Mesendoderm (in vitro differentiated cells): ENCODE results near the gene GMEB2.

Experiments
- DNase-seq: peaks from one replicate; pipeline ENCODE4 v3.0.0; 2013
- H2AK5ac ChIP-seq: 2 replicates; pipeline ENCODE4 v1.6.1; 2013; ENCODE audit warnings: low read length, inconsistent platforms
- H2BK120ac ChIP-seq: 2 replicates; pipeline ENCODE4 v1.6.1; 2013; ENCODE audit warnings: low read depth, mild to moderate bottlenecking, low read length, moderate library complexity, mixed read lengths
- H2BK15ac ChIP-seq: replicated peaks from 2 replicates; pipeline ENCODE4 v1.6.1; 2013; ENCODE audit warnings: low read depth, mild to moderate bottlenecking, moderate library complexity
- H2BK5ac ChIP-seq: 2 replicates; pipeline ENCODE4 v1.6.1; 2013; ENCODE audit warnings: low read length, inconsistent platforms
- H3K18ac ChIP-seq: 2 replicates; pipeline ENCODE4 v1.6.1; 2013; ENCODE audit warnings: mild to moderate bottlenecking, low read length, mixed read lengths
- H3K23ac ChIP-seq: one replicate; pipeline ENCODE4 v1.6.1; 2013; ENCODE audit warnings: low read length
- H3K27ac ChIP-seq: 2 replicates; pipeline ENCODE4 v1.5.1; 2013; ENCODE audit warnings: low read depth, mild to moderate bottlenecking, inconsistent platforms, low read length, moderate library complexity
- H3K27me3 ChIP-seq: 2 replicates; pipeline ENCODE4 v1.6.1; 2013; ENCODE audit warnings: low read length, control low read depth, mild to moderate bottlenecking, inconsistent platforms; ENCODE audit not compliant: insufficient read depth, poor library complexity
- H3K36me3 ChIP-seq: 2 replicates; pipeline ENCODE4 v1.6.1; 2013; ENCODE audit warnings: low read length, inconsistent platforms; ENCODE audit not compliant: control insufficient read depth, insufficient read depth
- H3K4ac ChIP-seq: one replicate; pipeline ENCODE4 v1.6.1; 2013; ENCODE audit warnings: low read depth, mild to moderate bottlenecking, low read length, moderate library complexity
- H3K4me1 ChIP-seq: 2 replicates; pipeline ENCODE4 v1.6.1; 2013; ENCODE audit warnings: low read depth, low read length, inconsistent platforms; ENCODE audit not compliant: control insufficient read depth
- H3K4me2 ChIP-seq: 2 replicates; pipeline ENCODE4 v1.6.1; 2013; ENCODE audit warnings: low read length
- H3K4me3 ChIP-seq: 2 replicates; pipeline ENCODE4 v1.5.1; 2013; ENCODE audit warnings: mild to moderate bottlenecking, low read length
- H3K56ac ChIP-seq: one replicate; pipeline ENCODE4 v1.6.1; 2013; ENCODE audit warnings: low read length
- H3K79me1 ChIP-seq: 2 replicates; pipeline ENCODE4 v1.6.1; 2013; ENCODE audit warnings: low read length, inconsistent platforms
- H3K79me2 ChIP-seq: 2 replicates; pipeline ENCODE4 v1.6.1; 2013; ENCODE audit warnings: mild to moderate bottlenecking, low read length; ENCODE audit not compliant: control insufficient read depth, insufficient read depth
- H3K9ac ChIP-seq: 2 replicates; pipeline ENCODE4 v1.6.1; 2013; ENCODE audit warnings: low read length, inconsistent platforms
- H4K5ac ChIP-seq: one replicate; pipeline ENCODE4 v1.6.1; 2013; ENCODE audit warnings: low read length
- H4K8ac ChIP-seq: one replicate; pipeline ENCODE4 v1.6.1; 2013; ENCODE audit warnings: low read depth, mild to moderate bottlenecking, control low read depth, low read length, moderate library complexity
- WGBS: extraction: QIAGEN DNeasy Blood & Tissue Kit; methylation state at CpG from one replicate; pipeline ENCODE4 v1.1.7; 2013; ENCODE audit warnings: low lambda C conversion rate, missing lambda C conversion rate; ENCODE audit not compliant: insufficient coverage; ENCODE audit errors: extremely low coverage; 5-methylcytosine and 5-hydroxymethylcytosine counted together

Gene GMEB2

GRCh38 chr20:63590218-63591146 is 36.4 kb downstream of the GMEB2 start:
- DNase-seq = no peak
- no peak overlapping the region for H3K27ac ChIP-seq
- H3K18ac ChIP-seq = no peak overlapping the region
- H3K79me1 ChIP-seq = no peaks in the 10 kb centered on the region
- no peak overlapping the region for H3K23ac ChIP-seq
- H3K4me2 ChIP-seq = no peak overlapping the region
- WGBS = no CpG with 5 or more reads among the region's 52 CpGs
- no peak overlapping the region for H2BK120ac ChIP-seq
- no peak overlapping the region for H3K56ac ChIP-seq
- peaks cover 2% of the 10 kb centered on the region for H3K36me3 ChIP-seq
- H3K27me3 ChIP-seq = no peaks in the 10 kb centered on the region
- no peak overlapping the region for H2BK15ac ChIP-seq
- no peak overlapping the region for H2AK5ac ChIP-seq
- no peaks in the 10 kb centered on the region for H3K79me2 ChIP-seq
- H3K4me1 ChIP-seq = no peaks in the 10 kb centered on the region
- H3K9ac ChIP-seq = no peak overlapping the region
- H2BK5ac ChIP-seq = no peak overlapping the region
- H4K8ac ChIP-seq = no peak overlapping the region
- no peak overlapping the region for H4K5ac ChIP-seq
- no peak overlapping the region for H3K4ac ChIP-seq
- no peak overlapping the region for H3K4me3 ChIP-seq

GRCh38 chr20:63589261-63590217 is 37.4 kb downstream of the GMEB2 start:
- Histone ChIP-seq H2BK15ac (no peak overlapping the region), H3K4me2 (no peak overlapping the region), H4K8ac (no peak overlapping the region), H3K36me3 (peaks cover 2% of the 10 kb centered on the region), H3K79me2 (no peaks in the 10 kb centered on the region), H3K27ac (no peak overlapping the region), H3K18ac (no peak overlapping the region), H2AK5ac (no peak overlapping the region), H3K4ac (no peak overlapping the region), H2BK5ac (no peak overlapping the region), H3K9ac (no peak overlapping the region), H3K56ac (no peak overlapping the region), H3K4me1 (no peaks in the 10 kb centered on the region), H2BK120ac (no peak overlapping the region), H3K4me3 (no peak overlapping the region), H3K27me3 (no peaks in the 10 kb centered on the region), H3K23ac (no peak overlapping the region), H4K5ac (no peak overlapping the region), H3K79me1 (no peaks in the 10 kb centered on the region)
- no CpG with 5 or more reads among the region's 38 CpGs for WGBS
- DNase-seq = no peak

GRCh38 chr20:63588641-63589041 is 38.3 kb downstream of the GMEB2 start:
- DNase-seq = no peak
- Histone ChIP-seq H3K56ac (no peak overlapping the region), H3K4me2 (no peak overlapping the region), H4K8ac (no peak overlapping the region), H2AK5ac (no peak overlapping the region), H2BK120ac (no peak overlapping the region), H3K79me2 (no peaks in the 10 kb centered on the region), H3K27me3 (no peaks in the 10 kb centered on the region), H3K36me3 (peaks cover 2% of the 10 kb centered on the region), H2BK5ac (no peak overlapping the region), H3K18ac (no peak overlapping the region), H3K4ac (no peak overlapping the region), H3K23ac (no peak overlapping the region), H2BK15ac (no peak overlapping the region), H3K4me3 (no peak overlapping the region), H3K9ac (no peak overlapping the region), H4K5ac (no peak overlapping the region), H3K27ac (no peak overlapping the region), H3K79me1 (no peaks in the 10 kb centered on the region), H3K4me1 (no peaks in the 10 kb centered on the region)
- no CpG with 5 or more reads among the region's 11 CpGs for WGBS

- no peak overlapping the region for H3K18ac ChIP-seq
- no peak overlapping the region for H3K4ac ChIP-seq
- H3K36me3 ChIP-seq = peaks cover 2% of the 10 kb centered on the region
- no peak overlapping the region for H2BK120ac ChIP-seq
- H3K56ac ChIP-seq = no peak overlapping the region
- no peak overlapping the region for H2BK15ac ChIP-seq
- no peak overlapping the region for H2AK5ac ChIP-seq
- no peak overlapping the region for H3K27ac ChIP-seq
- H3K4me2 ChIP-seq = no peak overlapping the region
- no peaks in the 10 kb centered on the region for H3K79me1 ChIP-seq
- no peaks in the 10 kb centered on the region for H3K27me3 ChIP-seq
- no peak overlapping the region for H3K23ac ChIP-seq
- no peak overlapping the region for H4K5ac ChIP-seq
- no peak for DNase-seq
- H3K9ac ChIP-seq = no peak overlapping the region
- H3K79me2 ChIP-seq = no peaks in the 10 kb centered on the region
- H3K4me1 ChIP-seq = no peaks in the 10 kb centered on the region
- H2BK5ac ChIP-seq = no peak overlapping the region
- no CpG with 5 or more reads among the region's 19 CpGs for WGBS
- H4K8ac ChIP-seq = no peak overlapping the region
- no peak overlapping the region for H3K4me3 ChIP-seq
These were observed 38.9 kb downstream of the GMEB2 start for GRCh38 chr20:63587776-63588591.

- H2BK120ac ChIP-seq = no peak overlapping the region
- no peak overlapping the region for H4K5ac ChIP-seq
- DNase-seq = no peak
- H3K4me3 ChIP-seq = no peak overlapping the region
- WGBS = no CpG with 5 or more reads among the region's 12 CpGs
- H3K56ac ChIP-seq = no peak overlapping the region
- H2BK15ac ChIP-seq = no peak overlapping the region
- no peak overlapping the region for H2AK5ac ChIP-seq
- no peak overlapping the region for H3K9ac ChIP-seq
- no peaks in the 10 kb centered on the region for H3K27me3 ChIP-seq
- no peaks in the 10 kb centered on the region for H3K4me1 ChIP-seq
- no peak overlapping the region for H3K18ac ChIP-seq
- H3K79me2 ChIP-seq = no peaks in the 10 kb centered on the region
- H3K4ac ChIP-seq = no peak overlapping the region
- no peak overlapping the region for H3K23ac ChIP-seq
- H3K27ac ChIP-seq = no peak overlapping the region
- peaks cover 2% of the 10 kb centered on the region for H3K36me3 ChIP-seq
- no peak overlapping the region for H2BK5ac ChIP-seq
- H3K4me2 ChIP-seq = no peak overlapping the region
- H4K8ac ChIP-seq = no peak overlapping the region
- H3K79me1 ChIP-seq = no peaks in the 10 kb centered on the region
These were observed 39.6 kb downstream of the GMEB2 start for GRCh38 chr20:63587256-63587655.
